SKM-1 treated with dmso at 0.1 percent for 144 hours (cell line): ENCODE measurements around the gene ERLEC1.
"Not testable (repeated sequence)": the region's sequence is repeated elsewhere in the genome, so short reads cannot be mapped to it uniquely, and the experiment has no call there.

Experiments
- DNase-seq: peaks from one replicate; lab custom pipeline; 2025; ENCODE audit not compliant: unreplicated experiment; lab: John Stamatoyannopoulos, UW

ERLEC1 gene

GRCh38 chr2:53780056-53780455 is 6.8 kb upstream of the ERLEC1 start:
- DNase-seq: no peak

- no peak for DNase-seq
Measured at GRCh38 chr2:53782676-53783075, 4.2 kb upstream of the ERLEC1 start.

GRCh38 chr2:53784436-53784835 is 2.4 kb upstream of the ERLEC1 start:
- DNase-seq: no peak

- no peak for DNase-seq
Measured at GRCh38 chr2:53785366-53785765, 1.5 kb upstream of the ERLEC1 start.

- DNase-seq: no peak
Measured at GRCh38 chr2:53786352-53786704, 516 bp upstream of the ERLEC1 start.

- DNase-seq: no peak
Measured at GRCh38 chr2:53787614-53788289, 908 bp downstream of the ERLEC1 start.

GRCh38 chr2:53793261-53793660 is 6.4 kb downstream of the ERLEC1 start:
- DNase-seq: no peak

- DNase-seq: no peak
Measured at GRCh38 chr2:53793821-53794220, 7.0 kb downstream of the ERLEC1 start.

- DNase-seq: no peak
Measured at GRCh38 chr2:53801547-53801946, 14.7 kb downstream of the ERLEC1 start.

GRCh38 chr2:53802617-53803151 is 15.8 kb downstream of the ERLEC1 start:
- no peak for DNase-seq

GRCh38 chr2:53811601-53812000 is 24.8 kb downstream of the ERLEC1 start:
- DNase-seq: no peak

GRCh38 chr2:53813151-53813550 is 26.3 kb downstream of the ERLEC1 start:
- DNase-seq: no peak

GRCh38 chr2:53818854-53819435 is 32.1 kb downstream of the ERLEC1 start:
- DNase-seq: no peak

- no peak for DNase-seq
Measured at GRCh38 chr2:53819634-53820033, 32.8 kb downstream of the ERLEC1 start.

GRCh38 chr2:53820048-53820447 is 33.2 kb downstream of the ERLEC1 start:
- DNase-seq: no peak

- DNase-seq: no peak
Measured at GRCh38 chr2:53820711-53821110, 33.9 kb downstream of the ERLEC1 start.

GRCh38 chr2:53821810-53822209 is 35.0 kb downstream of the ERLEC1 start:
- DNase-seq: no peak

- DNase-seq: not testable (repeated sequence)
Measured at GRCh38 chr2:53823639-53824038, 36.8 kb downstream of the ERLEC1 start.

GRCh38 chr2:53826030-53826410 is 39.2 kb downstream of the ERLEC1 start:
- no peak for DNase-seq

GRCh38 chr2:53826587-53827397 is 39.9 kb downstream of the ERLEC1 start:
- DNase-seq: no peak

- DNase-seq: no peak
Measured at GRCh38 chr2:53827398-53828175, 40.7 kb downstream of the ERLEC1 start.
